NAMALWA (cell line): ENCODE data around the gene SPDYE5.
"Not testable (repeated sequence)": the region's sequence is repeated elsewhere in the genome, so short reads cannot be mapped to it uniquely, and the experiment has no call there.

ENCODE experiments used
- DNase-seq: peaks from one replicate; pipeline ENCODE4 v3.0.0-alpha.2; 2015; ENCODE audit warnings: low spot score

Gene SPDYE5, protein sequence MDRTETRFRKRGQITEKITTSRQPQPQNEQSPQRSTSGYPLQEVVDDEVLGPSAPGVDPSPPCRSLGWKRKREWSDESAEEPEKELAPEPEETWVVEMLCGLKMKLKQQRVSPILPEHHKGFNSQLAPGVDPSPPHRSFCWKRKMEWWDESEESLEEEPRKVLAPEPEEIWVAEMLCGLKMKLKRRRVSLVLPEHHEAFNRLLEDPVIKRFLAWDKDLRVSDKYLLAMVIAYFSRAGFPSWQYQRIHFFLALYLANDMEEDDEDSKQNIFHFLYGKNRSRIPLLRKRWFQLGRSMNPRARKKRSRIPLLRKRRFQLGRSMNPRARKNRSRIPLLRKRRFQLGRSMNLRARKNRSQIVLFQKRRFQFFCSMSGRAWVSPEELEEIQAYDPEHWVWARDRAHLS

DNA sequence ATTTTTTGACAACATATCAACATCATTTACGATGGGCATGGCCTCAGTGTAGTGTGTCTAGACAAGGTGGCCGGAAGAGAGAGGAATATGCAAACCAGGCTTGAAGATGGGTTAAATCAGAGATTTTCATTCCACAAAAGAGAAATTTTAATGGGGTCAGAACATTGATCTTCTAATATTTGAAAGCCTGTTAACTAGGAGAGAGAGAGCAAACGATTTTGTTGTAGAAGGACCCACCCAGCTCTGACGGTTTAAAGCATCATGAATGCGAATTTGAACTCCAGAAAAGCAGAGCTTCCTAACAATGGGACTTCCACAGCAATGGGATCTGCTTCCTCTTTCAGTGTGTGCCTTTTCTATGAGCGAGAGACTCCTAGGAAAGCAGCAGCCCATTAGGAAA, at the start of gene SPDYE5:
Gene SPDYE5 (plus strand): TSS at position 301 of the 400 bp plus-strand sequence. CDS start 1,728 bp downstream, outside the sequence.
- not testable (repeated sequence) for DNase-seq

- DNase-seq = peak; percentile 55
Measured at GRCh38 chr7:75442465-75443111, 49.5 kb upstream of the SPDYE5 start.

GRCh38 chr7:75449946-75450345, 42.2 kb upstream of the SPDYE5 start:
- not testable (repeated sequence) for DNase-seq

GRCh38 chr7:75452494-75452955, 39.6 kb upstream of the SPDYE5 start:
- DNase-seq = peak; percentile 37

- DNase-seq = not testable (repeated sequence)
Measured at GRCh38 chr7:75456403-75456802, 35.7 kb upstream of the SPDYE5 start.

- not testable (repeated sequence) for DNase-seq
Measured at GRCh38 chr7:75458034-75458433, 34.1 kb upstream of the SPDYE5 start.

- not testable (repeated sequence) for DNase-seq
Measured at GRCh38 chr7:75460541-75460940, 31.6 kb upstream of the SPDYE5 start.

DNA sequence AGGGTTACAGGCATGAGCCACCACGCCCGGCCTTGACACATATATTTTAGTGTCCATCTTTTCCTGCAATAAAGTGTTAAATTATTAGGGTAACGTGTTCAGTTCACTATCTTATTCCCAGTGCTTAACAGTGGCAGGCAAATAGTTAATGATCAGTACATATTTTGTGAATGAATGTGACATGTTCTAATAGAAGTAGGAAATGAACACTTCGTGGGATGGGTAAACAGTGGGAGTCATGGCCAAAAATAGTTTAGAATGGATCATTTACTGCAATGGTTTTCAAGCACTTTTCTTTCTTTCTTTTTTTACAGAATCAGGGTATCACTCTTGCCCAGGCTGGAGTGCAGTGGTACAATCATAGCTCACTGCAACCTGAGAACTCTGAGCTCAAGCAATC, 22.0 kb upstream of the SPDYE5 start:
- DNase-seq = not testable (repeated sequence)

DNA sequence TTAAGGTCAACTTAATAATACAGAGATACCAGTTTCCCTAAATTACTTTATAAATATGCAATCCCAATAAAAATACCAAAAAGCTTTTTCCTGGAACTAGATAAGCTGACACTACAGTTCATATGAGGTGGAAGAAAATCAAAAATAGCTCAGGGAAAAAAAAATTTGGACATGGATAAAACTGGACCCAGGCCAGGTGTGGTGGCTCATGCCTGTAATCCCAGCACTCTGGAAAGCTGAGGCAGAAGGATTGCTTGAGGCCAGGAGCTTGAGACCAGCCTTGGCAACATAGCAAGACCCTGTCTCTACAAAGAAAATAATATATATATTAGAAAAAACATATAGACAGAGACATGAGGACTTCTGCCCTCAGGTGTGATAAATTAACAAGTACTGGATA, 14.7 kb upstream of the SPDYE5 start:
- DNase-seq = not testable (repeated sequence)

DNA sequence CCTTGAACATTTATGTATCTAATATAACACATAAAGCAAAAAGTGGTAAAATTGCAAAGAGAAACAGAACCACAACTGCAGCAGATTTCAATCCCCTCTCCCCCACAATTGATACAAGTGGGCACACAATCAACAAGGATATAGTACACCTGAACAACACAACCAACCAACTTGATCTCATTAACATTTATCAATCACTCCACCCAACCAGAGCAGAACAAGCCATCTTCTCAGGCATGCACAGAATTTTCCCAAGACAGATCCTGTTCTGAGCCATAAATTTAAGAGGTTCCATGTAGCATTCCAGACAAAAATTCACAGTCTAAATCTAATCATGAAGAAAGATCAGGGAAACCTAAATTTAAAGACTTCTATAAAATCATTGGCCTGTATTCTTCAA, 11.8 kb upstream of the SPDYE5 start:
- not testable (repeated sequence) for DNase-seq

GRCh38 chr7:75485355-75485978, 6.7 kb upstream of the SPDYE5 start:
- peak; percentile 34 for DNase-seq

DNA sequence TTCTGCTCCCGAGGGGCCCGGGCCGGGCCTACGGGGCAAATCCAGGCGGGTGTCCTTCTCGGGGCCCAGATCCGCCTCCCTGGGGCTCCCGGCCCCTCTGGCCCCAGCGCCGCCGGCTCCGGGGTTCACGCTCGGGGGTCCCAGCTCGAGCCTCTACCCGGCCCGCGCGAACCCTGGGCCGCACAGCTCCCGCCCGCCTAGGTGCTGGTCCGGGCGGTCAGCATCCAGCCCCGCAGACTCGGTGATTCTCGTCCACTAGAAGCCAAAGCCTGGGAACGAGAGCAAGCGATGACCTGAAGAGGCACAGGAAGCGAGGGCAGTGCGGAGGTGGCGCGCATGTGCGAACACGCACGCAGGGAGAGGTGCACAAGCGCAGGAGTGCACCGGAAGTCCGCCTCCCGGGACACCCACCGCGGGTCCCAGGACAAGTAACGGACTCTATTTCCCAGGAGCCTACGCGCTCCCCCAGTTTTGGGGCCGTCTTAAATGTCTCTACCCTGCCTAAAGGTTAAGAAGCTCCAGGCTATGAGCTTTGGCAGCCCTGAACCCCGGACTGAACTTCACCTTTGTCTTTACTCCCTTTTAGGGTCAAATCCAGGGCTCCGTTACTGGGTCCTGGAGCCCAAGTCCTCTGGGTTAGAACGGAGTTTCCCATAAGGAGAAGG, 6.0 kb upstream of the SPDYE5 start, which contains the start of gene POM121C:
Gene POM121C (minus strand): TSS at position 321 of the 665 bp plus-strand sequence. CDS start 44,803 bp downstream, outside the sequence.
- peak; percentile 91 for DNase-seq

DNA sequence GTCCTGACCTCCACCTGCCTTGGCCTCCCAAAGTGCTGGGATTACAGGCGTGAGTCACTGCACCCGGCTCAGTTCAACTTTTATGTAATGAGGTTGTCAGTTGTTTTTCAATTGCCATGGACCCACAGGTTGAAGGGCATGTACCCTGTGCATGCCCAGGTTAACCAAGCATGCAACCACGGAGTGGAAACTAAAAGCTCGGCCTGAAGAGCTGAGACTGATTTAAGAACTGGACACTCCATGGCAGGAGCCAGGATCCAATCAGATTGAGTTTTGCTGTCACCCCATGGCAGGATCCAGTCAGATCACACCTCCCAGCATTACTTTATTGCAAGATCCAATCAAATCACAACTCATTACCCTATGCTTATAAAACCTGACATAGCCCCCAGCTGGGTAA, 16.9 kb downstream of the SPDYE5 start:
- not testable (repeated sequence) for DNase-seq

- DNase-seq = not testable (repeated sequence)
Measured at GRCh38 chr7:75518842-75519241, 26.7 kb downstream of the SPDYE5 start.

- not testable (repeated sequence) for DNase-seq
Measured at GRCh38 chr7:75521727-75522126, 29.6 kb downstream of the SPDYE5 start.

GRCh38 chr7:75527224-75527722, 35.2 kb downstream of the SPDYE5 start:
- DNase-seq = peak; percentile 40

DNA sequence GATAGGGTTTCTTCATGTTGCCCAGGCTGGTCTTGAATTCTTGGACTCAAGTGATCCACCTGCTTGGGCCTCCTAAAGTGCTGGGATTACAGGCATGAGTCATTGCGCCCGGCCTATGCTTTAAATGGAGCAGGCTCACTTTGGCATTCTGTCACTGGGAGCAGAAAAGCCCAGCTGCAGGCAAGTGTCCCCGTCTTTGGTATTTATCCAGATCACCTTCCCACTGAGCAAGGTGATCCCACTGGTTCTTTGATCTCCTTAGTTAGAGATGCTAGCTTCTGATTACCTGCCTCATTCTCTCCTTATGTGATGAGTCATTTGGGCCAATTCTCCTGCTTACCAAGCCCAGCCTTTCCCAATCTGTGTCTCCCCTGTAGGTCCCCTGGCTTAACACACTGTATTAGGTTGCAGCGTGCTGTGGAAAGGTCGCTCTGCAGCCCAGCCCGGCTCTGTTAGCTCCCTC, 39.3 kb downstream of the SPDYE5 start:
- no peak for DNase-seq

DNA sequence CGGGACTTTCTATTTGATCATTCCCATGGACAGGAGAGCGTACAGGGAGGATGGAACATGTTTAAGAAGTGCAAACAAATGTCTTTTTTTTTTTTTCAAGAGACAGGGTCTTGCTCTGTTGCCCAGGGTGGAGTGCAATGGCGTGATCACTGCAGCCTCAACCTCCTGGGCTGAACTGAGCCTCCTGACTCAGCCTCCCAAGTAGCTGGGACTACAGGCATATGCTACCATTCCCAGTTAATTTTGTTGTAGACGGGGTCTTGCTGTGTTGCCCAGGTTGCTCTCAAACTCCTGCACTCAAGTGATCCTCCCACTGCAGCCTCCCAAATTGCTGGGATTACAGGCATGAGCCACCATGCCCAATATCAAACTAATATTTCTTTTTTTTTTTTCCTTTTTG, 40.5 kb downstream of the SPDYE5 start:
- DNase-seq = no peak

DNA sequence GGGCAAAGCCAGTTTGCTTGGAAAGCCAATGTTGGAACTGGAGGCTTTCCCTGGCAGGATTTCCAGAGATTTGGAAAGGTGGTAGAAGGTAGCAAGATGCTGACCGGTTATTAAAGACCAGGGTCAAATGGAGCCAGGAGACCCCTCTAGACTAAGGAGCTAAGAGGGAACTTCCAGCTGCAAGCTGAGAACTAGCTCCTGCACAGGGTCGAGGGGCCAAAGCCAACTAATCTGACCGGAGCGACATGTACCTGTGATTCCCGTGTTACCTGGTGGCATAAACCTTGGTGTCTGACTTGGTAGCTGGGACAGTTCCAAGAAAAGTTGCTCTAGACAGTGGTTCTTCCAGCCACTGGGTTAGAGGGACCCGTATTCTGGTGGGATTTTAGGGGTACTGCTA, 41.8 kb downstream of the SPDYE5 start:
- no peak for DNase-seq

DNA sequence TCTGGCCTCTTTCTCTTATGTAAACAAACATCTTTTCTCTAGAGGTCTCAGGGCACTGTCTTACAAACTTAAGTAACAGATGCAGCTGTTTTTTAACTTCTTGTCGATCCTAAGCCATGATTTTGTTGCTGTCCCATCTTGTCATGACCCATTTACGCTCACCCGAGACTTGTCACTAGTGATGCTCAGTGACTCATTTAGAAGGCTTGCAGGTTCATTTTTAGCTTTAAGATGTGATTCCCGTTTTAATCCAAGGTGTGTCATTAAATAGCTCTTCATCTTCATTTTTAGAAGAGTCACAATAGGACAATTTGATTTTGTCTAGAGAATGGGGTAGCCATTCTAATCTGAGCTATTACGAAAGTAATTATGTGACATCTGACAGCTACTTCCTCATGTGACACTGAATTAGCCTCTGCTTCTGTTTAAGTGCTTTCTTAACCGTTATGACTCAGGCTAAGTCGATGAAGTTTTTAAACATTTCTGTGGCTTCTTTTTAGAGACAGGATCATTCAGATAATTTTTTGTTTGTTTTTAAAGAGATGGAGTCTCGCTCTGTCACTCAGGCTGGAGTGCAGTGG, 42.7 kb downstream of the SPDYE5 start:
- peak; percentile 47 for DNase-seq

GRCh38 chr7:75536491-75536890, 44.4 kb downstream of the SPDYE5 start:
- DNase-seq = no peak
